GM18873 (cell line): Measurements from ENCODE around the gene WDR12.
"Not testable (repeated sequence)": the region's sequence is repeated elsewhere in the genome, so short reads cannot be mapped to it uniquely, and the experiment has no call there.

Source experiments
- ATAC-seq: cut with Tn5 transposase; IDR thresholded peaks from one replicate; pipeline ENCODE4 v1.9.1; 2021; ENCODE audit warnings: mild to moderate bottlenecking, moderate library complexity, moderate number of reproducible peaks; ENCODE audit not compliant: unreplicated experiment, low FRiP score

Gene WDR12

DNA sequence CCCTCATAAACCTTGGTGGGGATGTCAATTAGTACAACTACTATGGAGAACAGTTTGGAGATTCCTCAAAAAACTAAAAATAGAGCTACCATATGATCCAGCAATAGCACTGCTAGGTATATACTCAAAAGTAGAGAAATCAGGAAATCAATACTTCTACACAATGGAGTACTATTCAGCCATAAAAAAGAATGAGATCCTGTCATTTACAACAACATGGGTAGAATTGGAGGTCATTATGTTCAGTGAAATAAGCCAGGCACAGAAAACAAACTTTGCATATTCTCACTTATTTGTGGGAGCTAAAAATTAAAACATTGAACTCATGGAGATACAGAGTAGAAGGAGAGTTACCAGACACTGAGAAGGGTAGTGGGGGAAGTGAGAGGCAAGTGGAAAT lies 6.0 kb downstream of the WDR12 start:
- not testable (repeated sequence) for ATAC-seq

DNA sequence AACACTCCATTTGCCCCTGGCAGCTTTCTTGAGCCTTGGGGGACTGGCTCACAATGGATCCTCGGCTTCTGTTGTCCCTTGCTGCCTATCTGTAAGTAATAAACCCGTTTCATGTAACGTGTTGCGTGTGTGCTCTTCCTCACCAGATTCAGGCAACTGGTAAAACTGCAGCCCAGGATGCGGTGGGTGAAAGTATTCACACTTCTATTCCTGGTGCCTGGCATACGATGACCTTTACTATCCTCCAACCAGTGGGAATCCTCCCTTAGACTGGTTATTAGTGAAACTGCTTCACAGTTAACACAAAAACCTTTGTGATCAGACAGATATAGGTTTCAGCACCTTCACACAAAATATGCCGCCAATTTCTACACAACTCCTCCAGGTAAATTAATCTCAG lies 26.3 kb downstream of the WDR12 start:
- ATAC-seq, result no peak

DNA sequence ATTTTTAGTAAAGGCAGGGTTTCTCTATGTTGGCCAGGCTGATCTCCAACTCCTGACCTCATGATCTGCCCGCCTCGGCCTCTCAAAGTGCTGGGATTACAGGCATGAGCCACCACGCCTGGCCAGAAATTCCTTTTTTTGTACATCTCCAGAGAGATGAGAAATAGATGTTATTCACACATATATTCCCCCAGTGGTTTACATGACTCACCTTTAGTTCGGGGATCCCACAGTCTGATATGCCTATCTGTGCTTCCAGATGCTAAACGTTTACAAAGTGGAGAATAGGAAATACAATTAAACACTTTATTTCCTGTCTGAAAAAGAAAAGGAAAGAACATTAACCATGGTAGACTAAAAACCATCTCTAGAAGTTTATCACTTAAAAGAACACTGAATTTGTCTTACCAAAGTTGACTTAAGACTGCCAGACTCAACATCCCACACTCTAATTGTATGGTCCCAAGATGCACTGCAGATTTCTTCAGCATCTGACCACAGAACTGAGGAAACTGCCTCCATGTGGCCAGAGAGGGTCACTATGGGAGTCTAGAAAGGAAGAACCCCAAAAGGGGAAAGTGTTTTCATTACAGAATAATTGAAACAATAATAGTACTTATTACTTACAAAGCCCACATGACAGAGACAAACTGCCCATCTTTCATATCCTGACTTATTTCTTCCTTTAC lies 27.3 kb downstream of the WDR12 start:
- no peak for ATAC-seq

DNA sequence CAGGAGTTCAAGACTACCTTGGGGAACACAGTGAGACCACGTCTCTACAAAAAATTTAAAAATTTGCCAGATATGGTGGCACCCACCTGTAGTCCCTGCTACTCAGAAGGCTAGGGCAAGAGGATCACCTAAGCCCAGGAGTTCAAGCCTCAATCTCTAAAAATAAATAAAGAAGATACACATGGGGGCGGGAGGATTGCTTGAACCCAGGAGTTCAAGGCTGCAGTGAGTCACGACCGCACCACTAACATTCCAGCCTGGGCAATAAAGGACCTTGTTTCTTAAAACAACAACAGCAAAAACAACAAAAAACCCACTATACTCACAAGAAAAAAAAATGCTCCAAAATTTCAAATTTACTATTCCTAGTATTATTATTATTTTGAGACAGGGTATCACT lies 29.9 kb downstream of the WDR12 start:
- no peak for ATAC-seq

DNA sequence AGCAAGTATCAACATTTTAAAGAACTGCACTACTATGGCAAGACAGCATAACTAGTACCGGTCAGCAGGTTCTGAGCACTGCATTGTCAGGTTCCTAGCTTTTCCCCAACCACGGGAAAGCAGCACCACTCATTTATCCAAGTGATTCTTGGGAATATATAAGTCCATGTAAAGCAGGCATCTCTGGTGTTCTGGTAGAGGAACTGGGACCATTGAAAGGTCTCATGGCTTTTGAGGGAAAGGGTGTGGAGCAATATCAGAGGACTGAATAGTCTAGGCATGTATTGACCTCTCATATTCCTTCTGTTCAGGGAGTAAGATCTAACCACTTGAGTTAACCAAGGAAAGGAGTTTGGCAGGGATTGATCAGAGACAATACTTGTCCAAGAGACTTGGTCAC lies 33.8 kb downstream of the WDR12 start:
- ATAC-seq, result no peak

DNA sequence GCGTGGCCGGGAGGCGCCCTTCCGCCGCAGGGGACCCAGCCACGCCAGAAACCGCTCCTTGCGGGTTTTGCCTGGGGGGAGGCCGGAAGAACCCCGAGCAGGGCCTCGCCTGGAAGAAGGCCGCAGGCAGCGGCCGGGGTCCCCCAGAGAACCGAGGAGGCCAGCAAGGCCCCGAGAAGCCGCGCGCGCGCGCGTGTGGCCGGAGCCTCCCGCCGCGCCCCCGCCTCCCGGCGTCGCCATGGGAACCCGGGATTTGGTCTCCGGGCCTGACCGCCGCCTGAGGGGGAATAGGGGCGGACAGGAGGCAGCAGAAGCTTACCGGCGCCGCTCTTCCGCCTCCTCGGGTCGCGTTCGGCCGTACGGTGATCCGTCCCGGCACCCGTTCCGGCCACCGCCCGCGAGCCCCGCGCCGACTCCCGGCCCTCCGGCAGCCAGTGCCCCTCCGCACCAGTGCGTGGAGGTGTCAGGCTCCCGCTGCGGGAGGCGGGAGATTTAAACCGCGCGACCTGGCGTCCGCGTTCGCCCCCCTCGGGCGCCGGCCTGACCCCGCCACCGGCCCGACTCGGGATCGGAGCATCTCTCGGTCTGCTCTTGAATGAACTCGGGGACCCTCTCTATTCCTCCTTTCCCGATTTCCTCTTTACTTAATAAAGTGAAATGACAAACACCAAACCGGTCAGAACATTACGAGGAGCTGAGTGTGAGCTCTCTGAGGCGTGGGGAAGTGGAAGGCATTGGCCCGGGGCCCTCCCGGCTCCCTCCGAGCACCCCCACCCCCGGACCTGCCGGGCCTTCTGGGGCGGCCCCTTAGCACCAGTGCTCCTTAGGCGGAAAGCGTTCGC lies 40.0 kb downstream of the WDR12 start, which contains the start of gene ICA1L:
ICA1L (minus strand) TSS at position 467 of the 842 bp plus-strand sequence. CDS start 42,757 bp downstream, outside the sequence.
- peak; percentile 36 for ATAC-seq

DNA sequence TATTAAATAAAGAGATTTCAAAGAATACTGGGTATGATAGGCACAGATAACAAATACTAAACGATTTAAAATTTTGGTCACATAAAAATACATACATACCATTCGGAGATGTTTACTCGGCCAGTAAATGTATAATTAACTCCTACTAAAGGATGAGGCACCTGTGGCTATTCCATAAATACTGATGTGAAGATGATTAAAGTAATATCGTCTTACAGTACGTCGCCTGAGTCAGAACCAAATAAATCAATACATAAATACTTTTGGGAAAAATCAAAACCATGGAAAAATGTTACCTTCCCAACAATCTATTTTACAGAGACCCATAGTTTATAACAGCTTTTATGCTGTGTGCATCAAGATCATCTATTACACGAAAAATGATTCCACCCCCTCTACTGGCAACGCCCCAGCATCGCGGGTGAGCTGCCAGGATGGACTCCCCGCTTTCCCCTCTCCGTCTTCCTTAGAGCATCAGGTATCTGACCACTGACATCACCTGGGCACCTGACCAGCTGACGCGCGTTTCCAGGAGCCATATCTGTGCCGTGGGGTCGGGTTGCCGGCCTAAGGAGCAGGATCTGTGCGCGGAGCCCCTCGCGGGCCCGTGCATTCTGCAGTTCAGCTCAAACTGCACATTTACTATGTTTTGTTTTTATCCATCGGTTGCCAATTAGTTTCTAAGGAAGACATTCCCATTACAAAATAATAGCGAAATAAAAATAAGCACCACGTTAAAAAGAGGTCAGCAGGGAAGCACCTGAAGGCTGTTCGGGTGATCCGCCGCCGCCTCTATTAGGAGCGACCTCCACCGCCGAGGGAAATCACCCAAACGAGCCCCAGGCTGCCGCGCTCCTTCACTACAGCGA lies 40.8 kb downstream of the WDR12 start:
- ATAC-seq, result peak; percentile 55

DNA sequence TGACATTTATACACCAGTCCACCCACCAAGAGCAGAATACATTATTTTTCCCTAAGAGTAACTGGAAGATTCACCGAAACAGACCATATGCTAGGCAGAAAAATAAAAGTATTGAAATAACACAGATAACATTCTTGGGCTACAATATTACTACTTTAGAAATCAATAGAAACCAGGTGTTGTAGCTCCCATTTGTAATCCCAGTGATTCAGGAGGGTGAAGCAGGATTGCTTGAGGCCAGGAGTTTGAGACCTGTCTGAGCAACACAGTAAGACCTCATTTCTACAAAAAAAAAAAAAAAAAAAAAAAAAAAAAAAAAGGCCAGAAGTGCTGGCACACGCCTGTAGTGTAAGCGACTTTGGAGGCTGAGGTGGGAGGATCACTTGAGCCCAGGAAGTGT lies 49.5 kb downstream of the WDR12 start:
- ATAC-seq, result no peak

DNA sequence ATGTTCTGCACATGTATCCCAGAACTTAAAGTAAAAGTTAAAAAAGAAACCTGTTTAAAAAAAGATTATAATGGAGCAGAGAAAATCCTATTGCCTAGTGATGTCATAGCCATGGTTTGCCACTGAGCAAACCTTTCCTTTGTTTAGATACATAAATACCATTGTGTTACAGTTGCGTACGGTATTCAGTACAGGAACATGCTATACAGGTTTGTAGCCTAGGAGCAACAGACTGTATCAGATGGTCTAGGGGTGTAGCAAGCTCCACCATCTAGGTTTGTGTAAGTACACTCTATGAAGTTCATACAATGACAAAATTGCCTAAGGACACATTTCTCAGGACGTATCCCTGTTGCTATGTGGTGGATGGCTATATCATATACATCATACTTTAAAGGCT lies 52.9 kb downstream of the WDR12 start:
- ATAC-seq, result no peak

DNA sequence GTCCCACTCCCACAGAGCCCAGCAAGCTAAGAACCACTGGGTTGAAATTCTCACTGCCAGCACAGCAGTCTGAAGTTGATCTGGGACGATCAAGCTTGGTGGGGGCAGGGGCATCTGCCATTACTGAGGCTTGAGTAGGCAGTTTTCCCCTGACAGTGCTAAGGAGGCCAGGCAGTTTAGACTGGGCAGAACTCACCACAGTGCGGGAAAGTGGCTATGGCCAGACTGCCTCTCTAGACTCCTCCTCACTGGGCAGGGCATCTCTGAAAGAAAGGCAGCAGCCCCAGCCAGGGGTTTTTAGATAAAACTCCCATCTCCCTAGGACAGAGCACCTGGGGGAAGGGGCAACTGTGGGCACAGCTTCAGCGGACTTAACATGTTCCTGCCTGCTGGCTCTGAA lies 62.1 kb downstream of the WDR12 start:
- not testable (repeated sequence) for ATAC-seq

DNA sequence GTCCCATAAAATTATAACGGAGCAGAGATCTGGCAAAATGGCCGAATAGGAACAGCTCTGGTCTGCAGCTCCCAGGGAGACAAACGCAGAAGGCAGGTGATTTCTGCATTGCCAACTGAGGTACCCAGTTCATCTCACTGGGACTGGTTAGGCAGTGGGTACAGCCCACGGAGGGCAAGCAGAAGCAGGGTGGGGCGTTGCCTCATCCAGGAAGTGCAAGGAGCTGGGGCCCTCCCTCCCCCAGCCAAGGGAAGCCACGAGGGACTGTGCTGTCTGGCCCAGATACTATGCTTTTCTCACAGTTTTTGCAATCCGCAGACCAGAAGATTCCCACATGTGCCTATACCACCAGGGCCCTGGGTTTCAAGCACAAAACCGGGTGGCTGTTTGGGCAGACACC lies 62.7 kb downstream of the WDR12 start:
- no peak for ATAC-seq

DNA sequence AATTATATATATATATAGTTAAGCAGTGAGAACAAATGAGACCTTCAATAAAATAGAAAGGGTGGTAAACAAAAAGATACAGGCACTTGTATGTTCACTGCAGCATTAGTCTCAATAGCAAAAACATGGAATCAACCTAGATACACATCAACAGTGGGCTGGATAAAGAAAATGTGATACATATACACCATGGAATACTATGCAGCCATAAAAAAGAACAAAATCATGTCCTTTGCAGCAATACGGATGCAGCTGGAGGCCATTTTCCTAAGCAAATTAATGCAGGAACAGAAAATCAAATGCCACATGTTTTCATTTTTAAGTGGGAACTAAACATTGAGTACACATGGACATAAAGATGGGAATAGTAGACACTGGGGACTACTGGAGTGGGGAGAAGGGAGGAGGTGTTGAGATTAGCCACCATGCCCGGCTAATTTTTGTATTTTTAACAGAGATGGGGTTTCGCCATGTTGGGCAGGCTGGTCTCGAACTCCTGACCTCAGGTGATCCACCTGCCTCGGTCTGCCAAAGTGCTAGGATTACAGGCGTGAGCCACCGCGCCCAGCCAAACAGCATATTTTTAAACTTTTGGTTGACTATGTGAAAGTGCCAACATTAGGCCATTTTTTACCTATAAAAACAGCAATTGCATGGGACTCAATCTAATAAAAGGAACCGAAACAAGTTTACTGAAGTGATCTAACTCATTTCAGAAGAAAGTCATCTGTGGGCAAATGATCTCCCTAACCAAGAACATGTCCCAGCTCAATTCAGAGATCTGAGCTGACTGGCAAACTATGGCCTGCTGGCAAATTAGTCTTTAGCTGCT lies 63.6 kb downstream of the WDR12 start:
- no peak for ATAC-seq

DNA sequence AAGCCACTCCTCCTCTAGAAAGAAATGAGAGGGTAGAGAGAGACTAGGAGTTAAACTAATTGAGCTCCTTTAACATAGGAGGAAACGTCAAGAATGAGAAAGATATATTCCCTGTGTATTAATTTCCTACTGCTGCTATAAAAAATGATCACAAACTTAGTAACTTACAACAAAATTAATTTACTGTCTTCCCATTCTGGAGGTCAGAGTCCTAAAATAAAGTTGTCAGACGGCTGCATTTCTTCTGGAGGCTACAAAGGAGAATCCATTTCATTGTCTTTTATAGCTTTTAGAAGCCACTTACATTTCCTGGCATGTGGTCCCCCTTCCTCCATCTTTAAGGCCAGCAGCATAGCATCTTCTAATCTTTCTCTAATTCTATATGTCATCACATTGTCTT lies 66.8 kb downstream of the WDR12 start:
- ATAC-seq, result no peak

DNA sequence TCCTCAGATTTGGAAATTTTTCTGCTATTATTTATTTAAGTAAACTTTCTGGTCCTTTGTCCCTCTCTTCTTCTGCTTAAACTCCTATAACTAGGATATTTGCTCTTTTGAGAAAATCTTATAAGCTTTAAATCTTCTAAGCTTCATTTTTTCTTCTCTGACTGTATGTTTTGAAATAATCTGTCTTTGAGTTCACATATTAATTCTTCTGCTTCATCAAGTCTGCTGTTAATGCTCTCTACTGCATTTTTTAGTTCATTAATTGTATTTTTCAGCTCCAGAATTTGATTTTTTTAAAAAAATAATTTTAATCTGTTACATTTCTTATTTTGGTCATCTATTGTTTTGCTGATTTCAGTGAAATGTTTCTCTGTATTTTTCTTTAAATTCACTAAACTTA lies 68.8 kb downstream of the WDR12 start:
- ATAC-seq, result no peak

DNA sequence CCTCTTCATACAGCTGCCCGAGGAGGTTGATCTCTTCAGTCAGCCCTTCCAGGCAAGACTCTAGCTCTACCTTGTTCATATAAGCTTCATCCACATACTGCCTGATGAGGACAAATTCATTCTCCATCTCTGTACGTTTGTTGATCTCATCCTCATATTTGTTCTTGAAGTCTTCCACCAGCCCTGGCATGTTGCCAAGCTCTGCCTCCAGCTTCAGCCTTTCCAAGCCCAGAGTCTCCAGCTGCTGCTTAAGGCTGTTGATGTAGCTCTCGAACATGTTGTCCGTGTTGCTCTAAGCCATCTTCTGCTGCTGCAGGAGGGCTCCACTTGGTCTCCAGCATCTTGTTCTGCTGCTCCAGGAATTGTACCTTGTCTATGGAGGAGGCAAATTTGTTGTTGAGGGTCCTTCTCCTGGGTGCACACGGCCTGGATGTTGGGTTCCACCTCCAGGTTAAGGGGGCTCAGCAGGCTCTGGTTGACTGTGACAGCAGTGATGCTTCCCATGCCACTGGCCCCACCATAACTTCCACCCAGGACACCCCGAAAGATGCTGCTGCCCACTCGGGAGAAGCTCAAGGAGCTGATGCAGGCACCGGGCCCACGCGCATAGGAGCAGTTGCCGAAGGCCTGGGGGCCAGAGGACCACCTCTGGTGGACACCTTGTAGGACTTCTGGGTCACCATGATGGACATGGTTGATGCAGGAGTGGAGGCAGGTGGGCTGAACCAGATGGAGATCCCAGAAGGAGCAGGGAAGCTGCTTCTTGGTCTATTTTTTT lies 70.2 kb downstream of the WDR12 start:
- no peak for ATAC-seq

DNA sequence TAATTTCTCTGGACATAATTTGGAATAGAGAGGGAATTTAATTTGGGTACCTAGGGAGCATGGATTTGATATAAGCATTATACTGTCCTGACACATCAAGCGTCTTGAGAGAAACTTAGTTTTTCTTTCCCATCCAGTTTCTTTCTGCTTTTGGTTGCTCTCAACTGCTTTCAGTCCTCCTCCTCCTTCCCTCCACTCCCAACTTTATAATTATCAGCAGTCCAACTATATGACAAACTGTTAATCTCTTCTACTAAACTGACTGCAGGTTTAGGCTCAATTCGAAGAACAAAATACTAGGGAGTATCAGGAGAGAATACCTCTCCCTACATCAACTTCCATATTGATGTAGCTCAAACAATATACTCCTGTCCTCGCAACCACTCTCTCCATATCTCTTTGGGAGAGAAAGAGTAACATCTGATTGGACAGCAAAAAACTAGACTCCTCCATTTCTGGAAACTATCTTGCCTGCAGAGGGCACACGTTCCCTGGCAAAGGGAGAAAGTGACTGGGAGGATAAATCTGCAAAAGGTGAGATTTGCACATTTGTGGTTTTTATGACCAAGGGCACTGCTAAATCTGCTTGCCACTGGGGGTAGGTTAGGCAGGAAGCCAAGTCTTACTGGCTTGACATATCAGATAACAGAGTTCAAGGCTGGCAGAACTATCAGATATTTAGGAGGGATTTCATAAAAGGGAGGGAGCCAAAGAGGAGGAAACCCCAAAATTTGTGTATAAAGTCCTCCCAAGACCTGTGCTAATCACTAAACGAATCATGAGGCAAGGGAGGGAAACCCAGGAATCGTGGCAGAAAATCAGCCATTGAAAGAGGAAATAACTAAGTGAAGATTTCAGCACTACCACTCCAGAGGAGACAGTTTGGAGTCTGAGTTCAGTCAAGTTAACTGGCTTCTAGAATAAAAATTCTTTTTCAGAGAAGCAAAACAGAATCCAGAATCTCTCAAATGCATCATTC lies 79.9 kb downstream of the WDR12 start:
- ATAC-seq, result peak; percentile 40

DNA sequence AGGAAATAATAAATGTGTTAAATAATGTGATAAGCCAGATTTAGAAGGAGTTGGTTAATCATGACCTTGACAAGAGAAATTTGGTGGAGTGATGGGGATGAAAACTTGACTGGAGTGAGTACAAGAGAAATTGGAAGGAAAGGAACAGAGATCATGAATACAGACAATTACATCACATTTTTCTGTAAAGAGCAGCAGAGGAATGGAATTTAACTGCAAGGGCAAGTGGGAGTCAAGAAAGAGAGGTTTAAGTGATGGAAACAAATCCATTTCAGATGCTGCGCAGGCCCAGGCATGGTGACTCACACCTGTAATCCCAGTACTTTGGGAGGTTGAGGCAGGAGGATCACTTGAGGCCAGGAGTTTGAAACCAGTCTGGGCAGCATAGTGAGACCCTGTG lies 86.6 kb downstream of the WDR12 start:
- ATAC-seq, result no peak
